Stimulated activated CD8-positive, alpha-beta memory T cell treated with anti-CD3 and anti-CD28 coated beads, Interleukin-12 subunit alpha, Interleukin-12 subunit beta, amount 100 ng/mL, for 1 hour (primary cell): Measurements from ENCODE around the gene PIP5K1C.
"Not testable (repeated sequence)": the region's sequence is repeated elsewhere in the genome, so short reads cannot be mapped to it uniquely, and the experiment has no call there.

ENCODE experiments used
- DNase-seq: peaks from one replicate; pipeline ENCODE4 v3.0.0-alpha.2; 2020; ENCODE audit warnings: low read depth

Gene PIP5K1C

GRCh38 chr19:3644351-3645066, 55.8 kb downstream of the PIP5K1C start:
- no peak for DNase-seq

- DNase-seq: no peak
Observed at GRCh38 chr19:3643674-3644313, 56.5 kb downstream of the PIP5K1C start.

GRCh38 chr19:3642987-3643673, 57.1 kb downstream of the PIP5K1C start:
- no peak for DNase-seq

GRCh38 chr19:3642296-3642695, 58.0 kb downstream of the PIP5K1C start:
- DNase-seq: no peak

GRCh38 chr19:3641515-3642269, 58.6 kb downstream of the PIP5K1C start:
- DNase-seq: no peak

- no peak for DNase-seq
Observed at GRCh38 chr19:3639479-3639878, 60.8 kb downstream of the PIP5K1C start.

- no peak for DNase-seq
Observed at GRCh38 chr19:3638208-3639193, 61.8 kb downstream of the PIP5K1C start.

- no peak for DNase-seq
Observed at GRCh38 chr19:3637621-3638020, 62.6 kb downstream of the PIP5K1C start.

GRCh38 chr19:3636962-3637361, 63.3 kb downstream of the PIP5K1C start:
- DNase-seq: no peak

- no peak for DNase-seq
Observed at GRCh38 chr19:3636506-3636905, 63.8 kb downstream of the PIP5K1C start.

GRCh38 chr19:3634496-3635045, 65.7 kb downstream of the PIP5K1C start:
- no peak for DNase-seq

GRCh38 chr19:3633559-3633988, 66.7 kb downstream of the PIP5K1C start:
- no peak for DNase-seq

- no peak for DNase-seq
Observed at GRCh38 chr19:3632739-3633558, 67.3 kb downstream of the PIP5K1C start.

- no peak for DNase-seq
Observed at GRCh38 chr19:3632098-3632497, 68.2 kb downstream of the PIP5K1C start.

- DNase-seq: no peak
Observed at GRCh38 chr19:3631053-3631861, 69.0 kb downstream of the PIP5K1C start.

- DNase-seq: not testable (repeated sequence)
Observed at GRCh38 chr19:3628766-3629165, 71.5 kb downstream of the PIP5K1C start.

GRCh38 chr19:3627351-3627723, 72.9 kb downstream of the PIP5K1C start:
- no peak for DNase-seq

GRCh38 chr19:3626473-3627350, 73.6 kb downstream of the PIP5K1C start, which contains the start of gene CACTIN:
CACTIN (minus strand) TSS chr19:3626790; CDS start chr19:3626762, 28 bp downstream.
- DNase-seq: peak; percentile 97
